Measurements from ENCODE around the gene FFAR2. TPM values are rescaled to one million over a fixed set of nuclear protein-coding genes. Genes with fewer than 3 reads are reported as not detected.

FFAR2 gene
- total and polyA plus RNA-seq, 4 donors = 0.25 to 0.84 (median 0.47) TPM

DNA sequence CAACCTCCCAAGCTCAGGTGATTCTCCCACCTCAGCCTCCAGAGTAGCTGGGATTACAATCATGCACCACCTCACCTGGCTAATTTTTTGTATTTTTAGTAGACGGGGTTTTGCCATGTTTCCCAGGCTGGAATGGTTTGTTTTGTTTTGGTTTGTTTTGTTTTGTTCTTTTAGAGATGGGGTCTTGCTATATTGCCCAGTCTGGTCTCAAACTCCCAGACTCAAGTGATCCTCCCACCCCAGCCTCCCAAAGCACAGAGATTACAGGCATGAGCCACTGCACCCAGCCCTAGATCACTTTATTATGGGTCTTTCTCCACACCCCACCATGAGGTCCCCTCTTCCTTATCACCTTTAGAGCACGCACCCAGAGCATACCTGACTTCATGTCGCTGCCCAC, 50.2 kb downstream of the FFAR2 start:
- H3K4me1 ChIP-seq (ENCODE audit: control insufficient read depth in 4 of 4, insufficient read depth in 4 of 4, low read length in 3 of 4) = peaks cover 0 to 6% (median 1%) of the 10 kb centered on the region in 4 donors

More for the DNA sequence above, 50.2 kb downstream of the FFAR2 start:
- TF ChIP-seq HNF4A (conservative IDR thresholded peaks at IDR 0.05) = no peak
- TF ChIP-seq, protein P1, sequence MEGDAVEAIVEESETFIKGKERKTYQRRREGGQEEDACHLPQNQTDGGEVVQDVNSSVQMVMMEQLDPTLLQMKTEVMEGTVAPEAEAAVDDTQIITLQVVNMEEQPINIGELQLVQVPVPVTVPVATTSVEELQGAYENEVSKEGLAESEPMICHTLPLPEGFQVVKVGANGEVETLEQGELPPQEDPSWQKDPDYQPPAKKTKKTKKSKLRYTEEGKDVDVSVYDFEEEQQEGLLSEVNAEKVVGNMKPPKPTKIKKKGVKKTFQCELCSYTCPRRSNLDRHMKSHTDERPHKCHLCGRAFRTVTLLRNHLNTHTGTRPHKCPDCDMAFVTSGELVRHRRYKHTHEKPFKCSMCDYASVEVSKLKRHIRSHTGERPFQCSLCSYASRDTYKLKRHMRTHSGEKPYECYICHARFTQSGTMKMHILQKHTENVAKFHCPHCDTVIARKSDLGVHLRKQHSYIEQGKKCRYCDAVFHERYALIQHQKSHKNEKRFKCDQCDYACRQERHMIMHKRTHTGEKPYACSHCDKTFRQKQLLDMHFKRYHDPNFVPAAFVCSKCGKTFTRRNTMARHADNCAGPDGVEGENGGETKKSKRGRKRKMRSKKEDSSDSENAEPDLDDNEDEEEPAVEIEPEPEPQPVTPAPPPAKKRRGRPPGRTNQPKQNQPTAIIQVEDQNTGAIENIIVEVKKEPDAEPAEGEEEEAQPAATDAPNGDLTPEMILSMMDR (IDR thresholded peaks at IDR 0.05; ENCODE audit: low read depth, low read length, missing input control) = no peak
- no peak for TF ChIP-seq HNF4G (IDR thresholded peaks at IDR 0.05)
- TF ChIP-seq NR2F2 (IDR thresholded peaks at IDR 0.05) = no peak
- TF ChIP-seq FOXA1 (IDR thresholded peaks at IDR 0.05) = no peak
- no peak for TF ChIP-seq JUND (IDR thresholded peaks at IDR 0.05)
- no peak for TF ChIP-seq SP1 (IDR thresholded peaks at IDR 0.05)
- no peak for TF ChIP-seq GABPA (IDR thresholded peaks at IDR 0.05 in 1 of 2, conservative IDR thresholded peaks at IDR 0.05 in 1 of 2)
- no peak for TF ChIP-seq TAF1 (conservative IDR thresholded peaks at IDR 0.05)
- no peak for TF ChIP-seq FOXA2 (IDR thresholded peaks at IDR 0.05)
- TF ChIP-seq, protein P2, sequence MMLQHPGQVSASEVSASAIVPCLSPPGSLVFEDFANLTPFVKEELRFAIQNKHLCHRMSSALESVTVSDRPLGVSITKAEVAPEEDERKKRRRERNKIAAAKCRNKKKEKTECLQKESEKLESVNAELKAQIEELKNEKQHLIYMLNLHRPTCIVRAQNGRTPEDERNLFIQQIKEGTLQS (IDR thresholded peaks at IDR 0.05) = no peak
- TF ChIP-seq, protein P3, sequence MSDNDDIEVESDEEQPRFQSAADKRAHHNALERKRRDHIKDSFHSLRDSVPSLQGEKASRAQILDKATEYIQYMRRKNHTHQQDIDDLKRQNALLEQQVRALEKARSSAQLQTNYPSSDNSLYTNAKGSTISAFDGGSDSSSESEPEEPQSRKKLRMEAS (IDR thresholded peaks at IDR 0.05) = no peak
- TF ChIP-seq, protein P4, sequence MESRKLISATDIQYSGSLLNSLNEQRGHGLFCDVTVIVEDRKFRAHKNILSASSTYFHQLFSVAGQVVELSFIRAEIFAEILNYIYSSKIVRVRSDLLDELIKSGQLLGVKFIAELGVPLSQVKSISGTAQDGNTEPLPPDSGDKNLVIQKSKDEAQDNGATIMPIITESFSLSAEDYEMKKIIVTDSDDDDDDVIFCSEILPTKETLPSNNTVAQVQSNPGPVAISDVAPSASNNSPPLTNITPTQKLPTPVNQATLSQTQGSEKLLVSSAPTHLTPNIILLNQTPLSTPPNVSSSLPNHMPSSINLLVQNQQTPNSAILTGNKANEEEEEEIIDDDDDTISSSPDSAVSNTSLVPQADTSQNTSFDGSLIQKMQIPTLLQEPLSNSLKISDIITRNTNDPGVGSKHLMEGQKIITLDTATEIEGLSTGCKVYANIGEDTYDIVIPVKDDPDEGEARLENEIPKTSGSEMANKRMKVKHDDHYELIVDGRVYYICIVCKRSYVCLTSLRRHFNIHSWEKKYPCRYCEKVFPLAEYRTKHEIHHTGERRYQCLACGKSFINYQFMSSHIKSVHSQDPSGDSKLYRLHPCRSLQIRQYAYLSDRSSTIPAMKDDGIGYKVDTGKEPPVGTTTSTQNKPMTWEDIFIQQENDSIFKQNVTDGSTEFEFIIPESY (IDR thresholded peaks at IDR 0.05) = no peak
- TF ChIP-seq, protein P5, sequence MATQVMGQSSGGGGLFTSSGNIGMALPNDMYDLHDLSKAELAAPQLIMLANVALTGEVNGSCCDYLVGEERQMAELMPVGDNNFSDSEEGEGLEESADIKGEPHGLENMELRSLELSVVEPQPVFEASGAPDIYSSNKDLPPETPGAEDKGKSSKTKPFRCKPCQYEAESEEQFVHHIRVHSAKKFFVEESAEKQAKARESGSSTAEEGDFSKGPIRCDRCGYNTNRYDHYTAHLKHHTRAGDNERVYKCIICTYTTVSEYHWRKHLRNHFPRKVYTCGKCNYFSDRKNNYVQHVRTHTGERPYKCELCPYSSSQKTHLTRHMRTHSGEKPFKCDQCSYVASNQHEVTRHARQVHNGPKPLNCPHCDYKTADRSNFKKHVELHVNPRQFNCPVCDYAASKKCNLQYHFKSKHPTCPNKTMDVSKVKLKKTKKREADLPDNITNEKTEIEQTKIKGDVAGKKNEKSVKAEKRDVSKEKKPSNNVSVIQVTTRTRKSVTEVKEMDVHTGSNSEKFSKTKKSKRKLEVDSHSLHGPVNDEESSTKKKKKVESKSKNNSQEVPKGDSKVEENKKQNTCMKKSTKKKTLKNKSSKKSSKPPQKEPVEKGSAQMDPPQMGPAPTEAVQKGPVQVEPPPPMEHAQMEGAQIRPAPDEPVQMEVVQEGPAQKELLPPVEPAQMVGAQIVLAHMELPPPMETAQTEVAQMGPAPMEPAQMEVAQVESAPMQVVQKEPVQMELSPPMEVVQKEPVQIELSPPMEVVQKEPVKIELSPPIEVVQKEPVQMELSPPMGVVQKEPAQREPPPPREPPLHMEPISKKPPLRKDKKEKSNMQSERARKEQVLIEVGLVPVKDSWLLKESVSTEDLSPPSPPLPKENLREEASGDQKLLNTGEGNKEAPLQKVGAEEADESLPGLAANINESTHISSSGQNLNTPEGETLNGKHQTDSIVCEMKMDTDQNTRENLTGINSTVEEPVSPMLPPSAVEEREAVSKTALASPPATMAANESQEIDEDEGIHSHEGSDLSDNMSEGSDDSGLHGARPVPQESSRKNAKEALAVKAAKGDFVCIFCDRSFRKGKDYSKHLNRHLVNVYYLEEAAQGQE (IDR thresholded peaks at IDR 0.05) = no peak
- no peak for TF ChIP-seq RXRA (IDR thresholded peaks at IDR 0.05)
- TF ChIP-seq YY1 (IDR thresholded peaks at IDR 0.05) = no peak
- TF ChIP-seq EGR1 (IDR thresholded peaks at IDR 0.05; ENCODE audit: low read depth in 2 of 2) = no peak
- TF ChIP-seq RAD21 (IDR thresholded peaks at IDR 0.05) = no peak
- no peaks in the 10 kb centered on the region for H3K36me3 ChIP-seq (ENCODE audit: control insufficient read depth in 4 of 4, insufficient read depth in 3 of 4, low read depth in 1 of 4, low read length in 3 of 4)
- no peak overlapping the region for H3K4me3 ChIP-seq (ENCODE audit: low read depth in 1 of 3, low read length in 3 of 3)
- 92% methylated on average over 3 of the region's 3 CpGs for WGBS
- no peaks in the 10 kb centered on the region for H3K27me3 ChIP-seq (ENCODE audit: control insufficient read depth in 4 of 4, insufficient read depth in 4 of 4, low read length in 3 of 4)
- H3K9ac ChIP-seq (ENCODE audit: low read depth in 1 of 2, low read length in 2 of 2) = no peak overlapping the region
- H3K27ac ChIP-seq (ENCODE audit: low read depth in 1 of 2, low read length in 2 of 2) = no peak overlapping the region
- no peak for DNase-seq (ENCODE audit: low spot score)
- H3K9me3 ChIP-seq (ENCODE audit: control insufficient read depth in 4 of 4, low read length in 3 of 4) = no peaks in the 10 kb centered on the region
